Epidermal melanocyte (primary cell): Measurements from ENCODE around the gene RERE.

ENCODE experiments used
- DNase-seq: peaks from one replicate; pipeline ENCODE4 v3.0.0; 2011; ENCODE audit warnings: low spot score; ENCODE audit not compliant: insufficient read length

RERE gene

DNA sequence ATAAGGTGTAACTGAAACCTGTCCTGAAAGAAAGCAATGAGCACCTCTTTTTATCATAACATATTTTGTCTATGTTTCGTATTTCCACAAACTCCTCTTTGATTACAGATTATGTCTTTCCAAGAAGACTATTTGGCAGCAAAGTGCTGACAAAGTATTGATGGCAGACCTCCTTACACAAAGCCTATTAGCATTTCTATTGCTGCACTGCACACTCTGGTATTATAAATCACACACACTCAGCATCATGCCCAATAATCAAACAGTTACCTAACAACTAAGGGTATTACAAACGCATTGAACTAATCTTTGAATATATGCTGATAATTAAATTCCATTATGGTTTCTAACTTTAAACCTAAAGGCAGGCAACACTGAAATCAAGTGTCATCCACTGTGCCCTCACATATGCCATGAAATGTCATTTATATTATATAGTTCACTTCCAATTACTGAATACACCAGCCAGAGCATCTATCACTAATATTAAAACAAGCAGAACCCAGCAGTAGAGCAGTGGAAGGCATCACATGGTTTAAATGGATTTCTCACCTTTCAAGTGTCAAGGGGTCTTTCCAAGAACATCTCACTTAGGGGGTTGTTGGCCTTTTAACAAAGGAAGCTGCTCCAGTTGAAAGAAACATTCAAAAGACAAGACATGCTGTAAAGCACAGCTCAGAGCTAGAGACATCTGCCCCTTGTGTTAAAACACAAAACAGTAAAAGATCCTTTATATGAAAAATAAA, 239.1 kb downstream of the RERE start:
- DNase-seq: no peak

DNA sequence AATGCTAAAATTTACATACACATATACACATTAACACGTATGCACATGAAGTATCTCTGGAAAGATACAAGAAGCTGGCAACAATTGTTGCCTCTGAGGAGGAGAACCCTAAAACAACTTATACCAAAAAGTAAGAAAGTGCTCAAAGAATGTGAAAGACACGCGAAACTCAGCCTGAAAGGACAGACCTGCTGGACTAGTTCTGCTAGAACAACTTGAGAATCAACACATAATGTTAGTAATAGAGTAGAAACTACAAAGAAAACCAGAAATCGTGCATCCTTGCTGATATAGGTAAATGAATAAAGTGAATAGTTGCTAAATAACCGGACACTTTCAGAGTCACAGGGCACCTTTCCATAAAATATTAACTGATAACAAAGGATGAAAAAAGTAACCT, 242.5 kb downstream of the RERE start:
- no peak for DNase-seq

DNA sequence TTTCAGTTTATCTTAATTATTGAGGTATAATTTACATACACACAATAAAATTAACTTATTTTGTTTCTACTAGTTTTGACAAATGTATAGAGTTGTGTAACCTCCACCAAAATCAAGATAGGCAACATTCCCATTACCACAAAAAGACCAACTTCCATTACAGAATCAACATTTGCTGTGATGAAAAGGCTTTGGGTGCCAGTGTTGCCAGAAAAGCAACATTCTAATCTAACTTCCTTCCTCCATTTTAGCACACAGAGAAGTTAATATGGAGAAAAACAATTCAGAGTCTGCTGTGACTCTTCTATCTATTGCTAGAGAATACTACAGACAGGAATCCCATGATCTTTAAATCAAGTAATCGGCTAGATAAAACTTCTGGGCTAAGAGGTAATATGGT, 245.3 kb downstream of the RERE start:
- no peak for DNase-seq

DNA sequence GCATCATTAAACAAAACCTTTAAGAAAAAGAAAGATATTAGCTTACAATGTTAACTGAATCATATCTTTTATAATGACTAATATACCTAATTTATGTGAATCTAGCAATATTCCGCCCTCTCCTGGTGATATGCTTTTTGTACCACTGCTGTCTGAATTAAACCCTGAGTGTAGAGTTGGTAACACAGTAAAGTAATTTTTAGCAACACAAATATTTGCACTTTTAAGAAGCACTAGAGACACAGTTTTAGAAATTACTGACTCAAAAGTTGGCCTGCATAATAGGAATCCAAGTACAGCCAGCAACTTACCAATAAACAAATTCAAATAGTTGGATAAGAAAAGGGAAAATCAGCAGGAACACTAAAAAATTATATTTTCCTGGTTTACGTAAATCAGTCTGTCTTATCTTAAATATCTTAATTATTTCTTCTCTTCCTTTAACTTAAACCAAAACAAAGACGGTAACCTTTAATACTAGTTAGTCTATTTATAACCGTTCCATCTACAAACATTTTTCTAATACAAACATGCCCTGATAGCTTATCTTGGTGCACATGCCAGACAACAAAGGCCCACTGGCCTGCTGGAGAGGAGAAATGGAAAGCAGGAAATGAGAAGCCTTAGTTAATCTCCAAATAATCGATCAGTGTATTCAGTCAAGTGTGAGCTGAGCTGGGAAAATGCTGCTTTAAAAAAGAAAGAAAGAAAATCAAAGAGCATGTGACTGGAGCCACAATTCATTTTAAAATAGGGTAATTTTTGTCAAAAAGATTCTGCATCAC, 246.0 kb downstream of the RERE start:
- DNase-seq: no peak

DNA sequence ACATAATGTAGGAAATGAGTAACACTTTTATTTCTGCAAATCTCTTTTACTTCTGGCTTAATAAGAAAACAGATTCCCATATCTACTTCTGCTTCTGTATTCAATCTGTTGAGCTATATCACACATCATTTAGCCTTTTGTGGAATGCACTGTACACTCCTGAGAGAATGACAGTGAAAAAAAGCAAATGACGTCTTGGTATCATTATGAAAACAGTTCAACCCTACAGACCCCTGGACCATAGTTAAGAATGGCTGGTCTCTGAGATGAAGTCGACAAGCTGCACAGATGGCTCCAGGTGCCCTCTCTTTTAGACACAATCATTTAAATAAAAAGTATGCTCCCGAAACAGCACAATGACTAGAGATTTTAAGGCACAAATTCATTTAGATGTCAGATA, 247.0 kb downstream of the RERE start:
- DNase-seq: no peak

DNA sequence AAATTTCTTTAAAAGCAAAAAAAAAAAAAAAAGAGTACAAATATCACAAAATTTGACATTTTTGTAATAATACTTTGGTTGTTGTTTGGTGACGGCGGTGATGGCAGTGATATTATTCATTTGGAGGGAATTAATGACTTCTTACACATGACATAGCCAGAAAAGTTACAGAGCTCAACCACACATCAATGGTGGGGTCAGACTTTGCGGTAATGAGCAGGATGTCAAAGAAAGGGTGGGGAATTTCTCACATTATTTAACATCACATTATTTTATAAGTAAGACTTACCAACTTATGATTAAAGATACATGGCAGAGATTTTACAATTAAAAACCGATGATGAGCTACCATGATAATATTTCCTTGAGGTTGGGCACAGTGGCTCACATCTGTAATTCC, 248.2 kb downstream of the RERE start:
- DNase-seq: no peak

DNA sequence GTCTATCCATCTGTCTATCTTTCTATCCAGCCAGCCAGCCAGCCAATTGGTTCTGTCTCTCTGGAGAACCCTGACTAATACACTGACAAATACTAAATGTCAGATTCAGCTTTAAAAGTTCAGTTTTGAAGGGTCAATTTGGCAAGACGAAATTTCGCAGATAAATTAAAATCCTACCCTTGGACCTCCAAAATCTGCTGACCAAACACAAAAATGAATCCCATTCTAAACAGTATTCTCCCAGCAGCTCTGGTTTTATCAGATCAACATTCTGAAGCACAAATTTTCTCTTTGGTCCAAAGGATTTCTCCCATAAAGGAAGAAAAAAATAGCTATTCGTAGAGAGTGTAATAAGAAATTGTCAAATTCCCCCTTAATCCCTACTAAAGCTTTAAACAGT, 248.6 kb downstream of the RERE start:
- DNase-seq: no peak

DNA sequence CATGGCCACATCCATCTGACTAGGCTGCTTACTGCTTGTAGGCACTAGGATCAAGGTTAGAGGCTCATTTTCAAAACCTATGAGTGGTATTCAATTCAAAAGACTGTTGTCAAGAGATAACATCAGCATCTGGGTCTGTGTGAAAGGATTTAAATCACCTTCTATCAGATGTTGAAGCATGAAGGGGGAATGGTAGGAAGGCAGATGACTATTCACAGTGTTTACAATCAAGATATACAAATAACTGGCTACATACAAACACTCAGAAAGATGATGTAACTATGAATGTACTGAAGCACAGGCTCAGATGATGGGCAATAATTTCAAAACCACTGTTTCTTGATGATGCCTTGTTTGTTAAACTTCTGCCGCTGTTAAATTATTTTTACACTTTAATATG, 250.3 kb downstream of the RERE start:
- DNase-seq: no peak

DNA sequence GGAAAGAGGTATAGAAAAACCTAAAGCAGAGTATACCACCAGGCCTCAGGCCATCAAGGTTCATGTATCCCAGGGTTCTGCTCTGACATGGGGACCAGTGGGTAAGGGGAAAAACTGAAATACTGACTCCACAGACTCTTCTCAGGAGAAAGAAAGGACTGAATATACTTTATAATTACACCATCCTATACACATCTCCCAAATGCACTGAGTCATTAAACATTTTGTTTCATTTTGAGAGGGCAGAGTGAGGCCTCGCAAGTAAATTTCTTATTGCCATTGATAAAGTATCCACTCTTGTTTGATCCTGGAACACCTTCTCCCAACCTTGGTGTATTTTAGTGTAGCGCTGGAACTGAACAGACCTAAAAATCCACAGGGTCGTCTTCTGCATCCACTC, 251.6 kb downstream of the RERE start:
- no peak for DNase-seq

DNA sequence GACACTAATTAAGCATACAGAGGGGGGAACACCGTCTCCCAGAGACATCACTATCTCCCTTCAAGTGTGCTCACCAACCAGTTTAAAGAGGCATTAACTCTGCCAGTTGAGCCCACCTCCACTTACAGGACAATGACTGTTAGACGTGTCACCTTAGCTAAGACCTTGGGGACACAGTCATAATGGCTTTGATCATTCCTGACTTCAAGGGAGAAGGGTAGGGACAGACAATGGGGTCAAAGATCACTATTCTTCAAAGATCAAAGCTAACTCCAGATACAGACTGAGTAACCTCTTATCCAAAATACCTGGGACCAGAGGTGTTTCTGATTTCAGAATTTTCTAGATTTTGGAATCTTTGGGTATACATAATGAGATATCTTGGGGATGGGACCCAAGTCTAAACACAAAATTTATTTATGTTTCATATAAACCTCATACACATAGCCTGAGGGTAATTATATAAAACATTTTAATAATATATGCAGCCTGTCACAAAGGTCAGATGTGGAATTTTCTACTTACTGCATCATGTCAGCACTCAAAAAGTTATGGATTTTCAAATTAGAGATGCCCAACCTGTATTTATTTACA, 253.4 kb downstream of the RERE start:
- no peak for DNase-seq

DNA sequence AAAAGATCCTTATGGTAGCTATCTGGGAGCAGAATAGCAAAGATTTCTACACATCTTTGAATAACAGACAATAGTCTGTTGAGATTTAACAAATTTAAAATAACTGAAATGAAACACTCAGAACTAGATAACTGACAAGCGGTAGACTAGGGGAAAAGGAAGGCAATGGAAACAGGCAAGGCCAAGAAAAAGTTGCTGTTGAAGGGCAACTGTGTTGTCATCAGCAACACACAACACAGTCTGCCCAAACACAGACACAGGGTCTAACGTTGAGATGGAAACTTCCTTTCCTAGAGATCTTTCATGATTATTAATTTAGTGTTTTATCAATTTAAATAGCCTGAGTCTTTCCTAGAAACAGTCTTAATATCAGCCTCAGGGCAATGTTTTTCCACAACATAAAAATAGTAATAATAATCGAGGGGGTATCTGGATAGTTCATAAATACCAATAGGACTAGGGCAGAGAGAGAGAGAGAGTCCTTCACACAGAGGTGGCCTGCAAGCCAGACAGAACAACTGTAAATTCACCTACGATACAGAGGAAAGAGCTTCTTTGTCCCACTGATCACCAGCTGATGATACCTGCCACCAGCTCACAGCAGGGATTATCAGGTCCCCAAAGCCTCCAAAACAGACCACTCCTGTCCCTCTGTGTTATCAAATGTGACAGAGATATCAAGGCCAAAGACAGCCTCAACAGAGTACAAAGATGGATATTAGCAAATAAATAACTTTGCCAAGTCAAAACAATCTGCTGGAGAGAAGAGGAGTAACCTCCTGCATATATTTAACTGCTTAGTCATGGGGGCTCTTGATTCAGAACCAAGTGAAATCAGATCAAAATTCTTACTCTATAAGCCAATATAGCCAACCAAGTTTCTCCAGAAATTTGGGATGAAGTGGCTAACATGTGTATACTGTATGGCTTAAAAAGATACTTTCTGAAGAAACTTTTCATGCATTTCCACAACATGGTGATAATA, 254.3 kb downstream of the RERE start:
- DNase-seq: no peak

DNA sequence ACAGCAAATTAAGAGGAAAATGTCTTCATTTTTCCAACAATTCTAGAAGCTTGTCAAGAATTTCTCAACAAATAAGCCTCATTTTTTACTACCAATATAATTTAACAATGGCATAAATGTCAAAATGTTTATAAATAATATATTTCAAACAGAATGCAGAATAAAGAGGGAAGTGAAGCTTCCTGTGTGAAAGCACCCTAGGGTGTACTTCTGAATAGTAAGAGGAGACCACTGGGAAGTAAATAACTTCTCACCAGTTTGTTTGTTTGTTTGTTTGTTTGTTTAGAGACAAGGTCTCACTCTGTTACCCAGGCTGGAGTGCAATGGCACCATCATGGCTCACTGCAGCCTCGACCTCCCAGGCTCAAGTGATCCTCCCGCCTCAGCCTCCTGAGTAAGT, 255.2 kb downstream of the RERE start:
- DNase-seq: no peak

DNA sequence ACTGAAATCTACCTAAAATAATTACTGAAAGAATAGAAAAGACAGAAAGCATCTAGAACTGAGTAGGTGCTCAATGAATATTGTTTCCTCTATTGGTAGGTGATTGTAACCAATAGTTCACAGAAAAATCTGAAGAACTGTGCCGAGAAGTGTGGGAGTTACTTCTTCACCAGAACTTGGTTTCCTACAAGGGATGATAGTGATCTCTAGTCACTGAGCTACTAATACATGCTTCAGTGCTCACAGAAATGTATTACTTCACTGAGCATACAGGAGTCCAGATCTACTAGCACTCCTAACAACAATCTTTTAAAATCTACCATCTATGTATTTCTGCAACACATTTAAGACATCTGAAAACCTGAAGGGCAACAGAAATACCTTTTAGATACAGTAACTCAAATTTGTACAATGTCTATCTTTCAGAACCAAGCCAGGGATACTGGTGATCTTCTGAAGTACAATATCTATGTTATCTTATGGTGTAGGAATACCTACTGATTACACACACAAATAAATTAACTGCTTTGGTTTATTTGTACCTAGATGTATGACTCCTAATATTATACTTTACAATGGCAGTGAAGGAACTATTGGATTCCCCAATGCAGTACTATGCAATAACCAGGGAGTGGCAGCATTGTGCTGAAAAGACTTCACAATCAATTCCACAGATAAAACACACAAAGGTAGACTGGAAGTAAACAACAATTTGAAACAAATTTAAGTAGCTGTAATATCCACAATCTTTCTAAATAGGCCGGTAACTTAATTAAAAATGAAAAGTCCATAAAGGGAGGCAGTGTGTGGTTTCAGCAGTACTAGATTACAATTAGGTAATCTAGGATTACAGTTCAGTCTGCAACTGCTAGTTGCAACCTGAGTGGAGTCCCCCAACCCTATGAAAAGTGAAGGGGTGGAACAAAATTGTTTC, 256.6 kb downstream of the RERE start:
- peak; percentile 35 for DNase-seq

DNA sequence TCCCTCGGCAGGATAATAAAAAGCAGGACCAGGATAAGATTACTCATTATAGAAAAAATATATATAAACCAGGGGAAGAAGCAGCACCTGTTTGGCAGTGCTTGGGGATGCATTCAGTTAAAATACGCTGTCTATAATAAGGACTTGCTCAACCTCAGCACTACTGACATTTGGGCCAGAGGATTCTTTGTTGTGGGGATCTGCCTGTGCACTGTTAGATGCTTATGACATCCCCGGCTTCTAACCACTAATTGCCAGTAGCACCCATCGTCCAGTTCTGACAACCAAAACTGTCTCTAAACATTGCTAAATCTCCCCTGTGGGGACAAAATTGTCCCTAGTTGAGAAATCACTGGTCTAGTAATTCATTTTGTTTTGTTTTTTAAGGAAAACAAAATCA, 257.4 kb downstream of the RERE start:
- DNase-seq: no peak

DNA sequence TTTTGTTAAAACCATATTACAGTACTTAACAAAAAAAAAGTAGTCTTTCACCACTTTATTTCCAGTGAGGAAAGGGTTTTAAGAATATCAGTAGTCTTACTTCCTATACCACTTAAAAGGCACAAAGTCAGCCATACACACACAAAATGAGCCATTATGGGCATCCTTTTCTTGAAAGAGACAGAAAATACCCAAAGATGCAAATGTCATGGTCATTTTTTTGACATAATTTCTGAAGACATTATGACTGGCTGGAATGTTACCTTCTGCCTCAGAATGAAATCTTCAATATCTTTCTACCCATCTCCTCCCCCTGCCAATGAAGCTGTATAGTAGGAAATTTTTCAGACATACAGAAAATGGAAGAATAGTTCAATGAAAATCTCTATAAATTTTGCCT, 261.9 kb downstream of the RERE start:
- DNase-seq: no peak

DNA sequence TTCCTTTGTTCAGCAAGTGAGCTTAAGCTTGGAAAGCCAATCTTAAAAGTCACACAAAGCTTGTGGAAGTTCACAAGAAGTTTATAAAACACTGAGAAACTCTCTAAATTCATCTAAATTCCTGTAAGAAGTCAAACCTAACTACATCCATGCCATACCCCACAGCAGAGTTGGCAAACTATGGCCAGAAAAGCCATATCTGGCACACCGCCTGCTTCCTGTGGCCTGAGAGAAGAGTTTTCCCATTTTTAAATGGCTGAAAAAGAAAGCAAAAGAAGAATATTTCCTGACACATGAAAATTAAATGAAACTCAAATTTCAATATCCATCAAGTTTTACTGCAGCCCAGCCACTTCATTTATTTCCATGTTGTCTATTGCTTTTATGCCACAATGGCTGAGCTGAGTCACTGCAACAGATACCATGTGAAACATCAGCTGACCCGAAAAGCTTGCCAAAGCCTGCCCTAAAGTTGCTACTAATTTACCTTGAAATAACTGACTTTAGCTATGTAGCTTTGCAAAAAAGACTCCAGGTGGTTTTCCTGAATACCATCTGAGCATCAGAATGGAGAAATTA, 262.4 kb downstream of the RERE start:
- DNase-seq: no peak

DNA sequence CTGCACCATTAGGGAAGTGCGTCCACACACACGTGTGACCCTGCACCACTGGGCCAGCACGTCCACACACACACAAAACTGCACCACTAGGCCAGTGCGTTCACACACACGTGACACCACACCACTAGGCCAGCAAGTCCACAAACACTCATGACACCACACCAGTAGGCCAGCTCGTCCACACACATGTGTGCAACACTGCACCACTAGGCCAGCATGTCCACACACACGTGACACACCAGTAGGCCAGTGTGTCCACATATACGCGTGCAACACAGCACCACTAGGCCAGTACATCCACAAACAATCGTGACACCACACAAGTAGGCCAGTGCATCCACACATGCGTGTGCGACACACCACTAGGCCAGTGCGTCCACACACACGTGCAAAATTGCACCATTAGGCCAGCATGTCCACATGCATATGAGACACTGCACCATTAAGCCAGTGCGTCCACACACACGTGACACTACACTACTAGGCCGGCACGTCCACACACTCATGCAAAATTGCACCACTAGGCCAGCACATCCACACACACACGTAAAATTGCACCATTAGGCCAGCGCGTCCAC, 264.5 kb downstream of the RERE start:
- DNase-seq: no peak

DNA sequence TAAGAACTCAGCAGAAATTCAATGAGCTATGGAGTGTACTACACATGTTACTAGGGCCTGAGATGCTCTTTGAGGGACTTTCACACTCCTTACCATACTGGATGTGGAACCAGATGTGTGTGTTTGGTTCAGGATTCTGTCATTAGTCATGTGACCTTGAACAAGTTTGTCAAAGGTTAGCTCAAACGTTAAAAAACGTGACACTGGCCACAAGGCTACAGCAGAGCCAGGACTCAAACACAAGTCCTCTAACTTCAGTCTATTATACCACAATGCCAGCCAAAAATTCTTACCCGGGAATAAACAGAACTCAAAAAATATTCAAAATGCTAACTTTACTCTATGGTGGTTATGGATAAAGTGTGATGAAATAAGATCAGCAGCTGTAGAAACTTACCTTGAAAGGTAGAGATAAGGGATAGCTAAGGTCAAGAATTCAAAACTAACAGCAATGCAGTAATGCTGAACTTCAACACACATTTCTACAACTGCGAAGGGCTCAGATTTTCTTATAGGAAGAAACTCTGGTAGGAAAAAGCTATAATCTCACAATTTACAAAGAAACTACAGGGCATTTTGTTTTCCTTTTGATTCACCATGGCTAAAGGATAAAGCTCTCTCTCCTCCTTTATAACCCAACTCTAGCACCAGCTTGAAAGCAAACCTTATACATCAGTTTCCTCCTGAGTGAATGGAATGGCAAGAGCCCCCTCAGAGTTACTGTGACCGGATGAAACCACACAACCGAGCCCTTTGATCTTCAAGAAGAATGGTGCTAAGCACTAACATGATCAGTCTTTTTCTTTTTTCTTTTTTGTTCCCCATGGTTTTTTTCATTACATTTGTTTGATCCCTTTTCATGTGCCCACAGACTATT, 265.6 kb downstream of the RERE start:
- no peak for DNase-seq

DNA sequence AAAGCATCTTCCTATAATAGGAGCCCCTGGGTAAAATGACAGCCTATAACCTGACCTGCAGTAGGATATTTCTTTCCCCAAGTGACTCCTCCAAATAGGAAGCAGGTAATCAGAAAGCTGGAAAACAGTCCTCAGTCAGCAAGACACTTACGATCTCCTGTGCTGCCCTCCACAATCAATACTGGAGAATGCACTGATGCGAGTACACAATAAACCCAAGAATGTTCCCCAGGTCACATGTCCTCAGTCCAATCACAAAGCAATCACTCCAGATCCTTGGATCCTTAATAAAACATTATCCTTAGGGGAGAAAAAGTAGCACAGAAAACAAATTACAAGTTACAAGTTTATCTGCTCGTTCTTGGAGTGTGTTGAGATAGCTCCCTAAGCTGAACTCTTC, 266.4 kb downstream of the RERE start:
- no peak for DNase-seq
